Keratinocyte (primary cell): Measurements from ENCODE around the gene REL.

Source experiments
- CTCF ChIP-seq, 3 experiments: IDR thresholded peaks in 1 of 3; conservative IDR thresholded peaks in 1 of 3; optimal IDR thresholded peaks in 1 of 3; 2 replicates in 2 of 3; 3 replicates in 1 of 3; pipeline versions ENCODE3 to v1.5.1; 2011; ENCODE audit warnings: low read length in 3 of 3, mild to moderate bottlenecking in 3 of 3, moderate library complexity in 2 of 3, control low read depth in 1 of 3, inconsistent platforms in 1 of 3; ENCODE audit not compliant: insufficient read depth in 2 of 3; ENCODE audit errors: extremely low read depth in 1 of 3
- EZH2 ChIP-seq: IDR thresholded peaks from one replicate; pipeline ENCODE4 v1.6.1; 2012; ENCODE audit warnings: inconsistent platforms, mild to moderate bottlenecking, low read length, moderate library complexity

DNA sequence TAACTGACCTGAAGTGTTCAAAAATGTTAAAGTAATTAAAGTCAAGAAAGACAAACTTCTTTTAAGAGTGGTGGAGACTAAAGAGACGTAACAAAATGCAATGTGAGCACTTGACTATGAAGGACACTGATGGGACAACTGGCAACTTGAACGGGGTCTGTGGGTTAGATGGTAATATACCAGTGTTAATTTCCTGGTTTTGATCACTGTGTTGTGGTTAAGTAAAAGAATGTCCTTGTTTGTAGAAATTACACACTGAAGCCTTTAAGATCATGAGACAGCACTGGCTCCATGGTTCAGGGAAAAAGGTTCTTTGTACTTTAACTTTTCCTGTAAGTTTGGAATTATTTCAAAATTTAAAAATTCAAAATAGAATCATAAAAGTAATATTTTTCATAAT is 58.2 kb downstream of the REL start:
- TF ChIP-seq CTCF (optimal IDR thresholded peaks at IDR 0.05 in 1 of 3, IDR thresholded peaks at IDR 0.05 in 1 of 3, conservative IDR thresholded peaks at IDR 0.05 in 1 of 3; ENCODE audit: extremely low read depth in 1 of 3, insufficient read depth in 2 of 3, low read length in 3 of 3) (no peak), EZH2 (no peak)
